ENCODE results near the gene OGFR.

DNA sequence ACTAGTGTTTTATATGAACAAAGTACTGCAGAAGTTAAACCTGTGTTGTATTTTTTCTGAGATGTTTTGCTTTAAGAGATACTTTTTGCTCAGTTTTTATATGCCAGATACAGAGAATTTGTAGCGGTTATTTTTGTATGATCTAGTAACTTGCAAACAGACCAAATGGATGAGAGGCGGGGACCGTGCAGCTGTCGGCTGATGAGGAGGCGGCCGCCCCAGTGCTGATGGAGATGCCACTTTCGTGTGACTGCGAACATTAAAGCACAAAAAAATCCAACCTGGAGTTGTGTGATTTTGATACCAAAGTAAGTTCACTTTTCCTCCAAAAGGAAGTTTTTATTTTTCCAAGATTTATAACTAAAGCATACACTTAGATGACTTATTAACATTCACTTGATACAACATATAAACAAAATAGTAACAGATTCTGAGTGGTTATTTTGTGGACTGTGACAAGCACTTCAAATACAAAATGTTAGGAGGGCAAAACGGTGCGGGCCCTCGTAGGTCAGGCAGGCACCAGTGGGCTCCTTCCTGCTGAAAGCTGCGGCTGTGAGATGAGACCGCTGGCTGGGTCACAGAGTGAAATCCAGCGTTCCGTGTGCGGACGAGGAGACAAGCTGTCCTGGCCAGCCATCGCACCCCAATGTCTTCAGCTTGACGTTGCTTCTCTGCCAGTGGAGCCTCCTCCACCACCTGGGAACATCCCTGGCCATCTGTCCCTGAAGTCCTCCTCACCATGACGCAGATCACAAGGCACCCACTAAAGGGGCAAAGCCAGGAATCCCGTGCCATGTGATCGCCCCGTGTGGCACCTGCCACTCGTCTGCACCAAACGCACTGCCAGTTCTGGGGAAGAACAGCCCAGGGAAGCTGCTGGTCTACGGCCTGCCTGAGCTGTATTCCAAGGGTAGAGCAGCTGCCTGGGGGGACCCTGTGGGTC is 4.0 kb upstream of the OGFR start:
- TF ChIP-seq POLR2A (IDR thresholded peaks at IDR 0.05) = no peak
- TF ChIP-seq, protein P1, sequence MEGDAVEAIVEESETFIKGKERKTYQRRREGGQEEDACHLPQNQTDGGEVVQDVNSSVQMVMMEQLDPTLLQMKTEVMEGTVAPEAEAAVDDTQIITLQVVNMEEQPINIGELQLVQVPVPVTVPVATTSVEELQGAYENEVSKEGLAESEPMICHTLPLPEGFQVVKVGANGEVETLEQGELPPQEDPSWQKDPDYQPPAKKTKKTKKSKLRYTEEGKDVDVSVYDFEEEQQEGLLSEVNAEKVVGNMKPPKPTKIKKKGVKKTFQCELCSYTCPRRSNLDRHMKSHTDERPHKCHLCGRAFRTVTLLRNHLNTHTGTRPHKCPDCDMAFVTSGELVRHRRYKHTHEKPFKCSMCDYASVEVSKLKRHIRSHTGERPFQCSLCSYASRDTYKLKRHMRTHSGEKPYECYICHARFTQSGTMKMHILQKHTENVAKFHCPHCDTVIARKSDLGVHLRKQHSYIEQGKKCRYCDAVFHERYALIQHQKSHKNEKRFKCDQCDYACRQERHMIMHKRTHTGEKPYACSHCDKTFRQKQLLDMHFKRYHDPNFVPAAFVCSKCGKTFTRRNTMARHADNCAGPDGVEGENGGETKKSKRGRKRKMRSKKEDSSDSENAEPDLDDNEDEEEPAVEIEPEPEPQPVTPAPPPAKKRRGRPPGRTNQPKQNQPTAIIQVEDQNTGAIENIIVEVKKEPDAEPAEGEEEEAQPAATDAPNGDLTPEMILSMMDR (IDR thresholded peaks at IDR 0.05) = no peak

Data from vagina (tissue), 2 donors.